Activated T-helper 1 cell treated with Interleukin-2 at 50 U/mL for 16 hours (primary cell): ENCODE data around the gene NBAS.
"Not testable (repeated sequence)": the region's sequence is repeated elsewhere in the genome, so short reads cannot be mapped to it uniquely, and the experiment has no call there.

Source experiments
- DNase-seq: peaks from one replicate; pipeline ENCODE4 v3.0.0-alpha.2; 2020; ENCODE audit warnings: low read depth

NBAS gene

DNA sequence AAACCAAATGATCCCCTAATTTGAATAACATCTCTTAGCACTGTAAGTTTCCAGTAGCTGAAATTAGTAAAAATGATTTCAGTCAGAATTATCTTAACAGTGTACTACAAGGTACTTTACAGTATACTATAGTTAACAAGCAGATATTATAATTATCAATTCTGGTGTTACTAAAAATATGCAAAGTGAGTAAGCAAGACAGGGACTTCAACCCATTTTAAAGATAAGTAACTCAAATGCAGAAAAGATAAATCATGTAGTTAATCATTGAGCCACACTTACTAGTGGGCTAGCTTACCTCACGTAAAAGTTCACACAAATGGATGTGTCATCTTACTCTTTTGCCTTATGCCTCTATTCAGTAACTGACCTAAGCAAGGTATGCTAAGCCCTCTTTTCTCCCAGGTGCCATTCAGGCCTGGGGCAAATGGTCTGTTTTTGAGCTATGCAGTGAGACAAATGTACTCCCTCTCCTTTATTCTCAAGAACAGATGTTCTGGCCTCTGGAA is 101.0 kb downstream of the NBAS start:
- DNase-seq, result no peak

DNA sequence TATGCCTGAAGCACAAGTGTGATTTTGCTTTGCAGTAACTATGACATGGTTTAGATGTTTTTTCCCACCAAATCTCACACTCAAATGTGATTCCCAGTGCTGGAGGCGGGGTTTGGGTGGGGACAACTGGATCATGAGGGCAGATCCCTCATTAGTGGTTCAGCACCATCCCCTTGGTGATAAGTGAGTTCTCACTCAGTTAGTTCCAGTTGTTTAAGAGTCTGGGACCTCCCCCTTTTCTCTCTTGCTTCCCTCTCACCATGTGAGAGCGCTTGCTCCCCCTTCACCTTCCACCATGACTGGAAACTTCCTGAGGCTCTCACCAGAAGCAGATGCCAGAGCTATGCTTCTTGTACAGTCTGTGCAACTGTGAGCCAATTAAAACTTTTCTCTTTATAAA is 102.9 kb downstream of the NBAS start:
- DNase-seq, result no peak

- DNase-seq, result no peak
Observed at GRCh38 chr2:15457868-15458267, 103.3 kb downstream of the NBAS start.

GRCh38 chr2:15456352-15456751 is 104.8 kb downstream of the NBAS start:
- DNase-seq, result no peak

GRCh38 chr2:15450808-15451207 is 110.3 kb downstream of the NBAS start:
- no peak for DNase-seq

DNA sequence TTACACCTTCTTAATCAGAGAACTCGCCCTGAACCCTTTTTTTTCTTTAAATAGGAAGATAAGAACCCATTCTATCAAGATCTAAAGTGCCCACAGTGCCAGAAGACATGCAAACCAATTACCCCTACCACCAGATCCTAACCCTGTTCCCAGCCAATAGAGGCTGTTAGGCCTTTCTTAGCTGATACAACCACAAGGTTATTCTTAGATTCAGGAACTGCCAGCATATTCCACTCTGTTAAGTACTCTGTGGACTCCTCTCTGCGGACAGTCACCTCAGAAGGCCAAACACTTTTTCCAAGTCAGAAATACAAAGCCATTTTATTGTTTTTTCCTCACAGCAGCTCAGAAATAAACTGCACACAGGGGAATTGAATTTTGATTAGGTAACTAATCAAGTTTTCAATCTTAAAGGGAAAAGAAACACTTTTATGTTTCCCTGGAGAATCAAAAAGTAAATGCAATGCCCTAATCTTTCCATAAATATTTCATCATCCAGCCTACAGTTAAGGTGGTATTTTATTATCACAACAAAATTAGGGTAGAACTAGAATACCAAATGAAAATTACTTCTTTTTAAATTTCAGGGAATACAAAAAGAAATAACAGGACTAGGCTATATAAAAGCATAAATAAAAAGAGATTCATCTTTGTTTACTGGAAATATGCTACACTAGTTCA is 111.4 kb downstream of the NBAS start:
- DNase-seq, result no peak

DNA sequence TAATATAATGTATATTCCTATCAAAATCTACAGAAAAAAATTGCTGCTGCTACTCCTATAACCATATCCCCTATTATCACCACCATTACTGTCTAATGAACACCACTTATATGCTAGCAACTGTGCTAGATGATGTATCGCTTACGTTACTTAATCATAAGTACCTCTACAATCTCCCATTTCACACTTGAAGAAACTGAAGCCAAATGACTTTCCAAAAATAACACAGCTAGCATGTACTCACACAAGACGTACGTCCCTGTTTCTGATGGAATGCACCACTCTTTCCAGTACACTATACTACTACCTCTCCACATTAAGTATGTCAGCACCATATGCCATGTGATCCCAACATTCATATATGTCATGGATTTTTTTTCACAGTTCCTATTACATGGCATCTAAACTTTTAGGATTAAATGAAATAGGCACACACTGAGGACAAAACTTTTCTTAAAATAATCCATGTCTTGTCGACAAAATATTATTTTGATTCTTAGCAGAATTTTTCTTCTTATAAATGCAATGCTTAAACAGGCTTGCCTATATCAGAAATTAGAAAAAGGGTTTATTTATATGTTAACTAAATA is 112.8 kb downstream of the NBAS start:
- no peak for DNase-seq

GRCh38 chr2:15447381-15447780 is 113.8 kb downstream of the NBAS start:
- DNase-seq, result no peak

DNA sequence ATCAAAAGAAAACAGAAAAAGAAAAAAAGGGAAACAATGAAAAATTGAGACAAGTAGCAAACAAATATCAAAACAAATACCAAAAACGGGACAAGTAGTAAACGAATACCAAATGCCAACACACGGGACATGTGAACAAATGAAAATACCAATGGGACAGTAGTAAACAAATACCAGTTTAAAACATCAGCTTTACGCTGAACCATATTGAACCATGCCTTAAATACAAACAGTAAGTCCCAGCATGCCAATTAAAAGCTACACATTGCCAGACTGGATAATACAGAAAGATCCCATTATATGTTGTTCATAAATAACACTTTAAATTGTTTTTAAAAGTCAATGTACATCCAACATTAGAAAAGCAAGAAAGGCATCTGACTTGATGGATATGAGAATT is 114.2 kb downstream of the NBAS start:
- no peak for DNase-seq

DNA sequence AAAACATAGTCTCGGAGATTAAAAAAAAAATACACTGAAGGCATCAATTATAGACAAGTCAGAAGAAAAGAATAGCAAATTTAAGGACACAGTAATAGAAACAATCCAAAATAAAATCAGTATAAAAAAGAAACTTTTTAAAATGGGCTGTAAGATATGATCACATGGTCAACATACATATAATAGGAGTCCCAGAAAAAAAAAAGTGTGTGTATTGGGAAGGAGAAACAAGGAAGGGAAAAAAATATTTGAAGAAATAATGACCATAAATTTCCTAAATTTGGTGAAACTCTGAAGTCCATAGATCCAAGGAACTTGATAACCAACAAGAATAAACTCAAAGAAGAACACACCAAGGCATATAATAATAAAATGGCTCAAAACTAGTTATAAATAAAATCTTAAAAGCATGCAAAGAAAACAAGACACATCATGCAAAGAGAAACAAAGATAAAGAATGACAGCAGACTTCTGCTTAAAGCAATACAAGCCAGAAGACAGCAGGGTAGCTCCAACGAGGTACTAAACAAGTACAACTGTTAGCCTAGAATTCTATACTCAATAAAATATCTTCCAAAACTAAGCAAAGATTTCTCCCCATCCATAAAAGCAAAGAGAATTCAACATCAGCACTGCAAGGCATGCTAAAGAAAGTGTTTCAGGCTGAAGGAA is 115.1 kb downstream of the NBAS start:
- DNase-seq, result no peak

DNA sequence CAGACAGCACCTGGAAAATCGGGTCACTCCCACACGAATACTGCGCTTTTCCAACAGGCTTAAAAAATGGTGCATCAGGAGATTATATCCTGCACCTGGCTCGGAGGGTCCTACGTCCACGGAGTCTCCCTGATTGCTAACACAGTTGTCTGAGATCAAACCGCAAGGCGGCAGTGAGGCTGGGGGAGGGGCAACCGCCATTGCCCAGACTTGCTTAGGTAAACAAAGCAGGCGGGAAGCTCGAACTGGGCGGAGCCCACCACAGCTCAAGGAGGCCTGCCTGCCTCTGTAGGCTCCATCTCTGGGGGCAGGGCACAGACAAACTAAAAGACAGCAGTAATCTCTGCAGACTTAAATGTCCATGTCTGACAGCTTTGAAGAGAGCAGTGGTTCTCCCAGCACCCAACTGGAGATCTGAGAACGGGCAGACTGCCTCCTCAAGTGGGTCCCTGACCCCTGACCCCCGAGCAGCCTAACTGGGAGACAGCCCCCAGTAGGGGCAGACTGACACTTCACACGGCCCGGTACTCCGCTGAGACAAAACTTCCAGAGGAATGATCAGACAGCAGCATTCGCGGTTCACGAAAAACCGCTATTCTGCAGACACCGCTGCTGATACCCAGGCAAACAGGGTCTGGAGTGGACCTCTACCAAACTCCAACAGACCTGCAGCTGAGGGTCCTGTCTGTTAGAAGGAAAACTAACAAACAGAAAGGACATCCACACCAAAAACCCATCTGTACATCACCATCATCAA is 121.2 kb downstream of the NBAS start:
- not testable (repeated sequence) for DNase-seq

- not testable (repeated sequence) for DNase-seq
Observed at GRCh38 chr2:15439366-15439765, 121.8 kb downstream of the NBAS start.

GRCh38 chr2:15436195-15436594 is 124.9 kb downstream of the NBAS start:
- DNase-seq, result no peak

GRCh38 chr2:15435474-15435873 is 125.7 kb downstream of the NBAS start:
- no peak for DNase-seq

DNA sequence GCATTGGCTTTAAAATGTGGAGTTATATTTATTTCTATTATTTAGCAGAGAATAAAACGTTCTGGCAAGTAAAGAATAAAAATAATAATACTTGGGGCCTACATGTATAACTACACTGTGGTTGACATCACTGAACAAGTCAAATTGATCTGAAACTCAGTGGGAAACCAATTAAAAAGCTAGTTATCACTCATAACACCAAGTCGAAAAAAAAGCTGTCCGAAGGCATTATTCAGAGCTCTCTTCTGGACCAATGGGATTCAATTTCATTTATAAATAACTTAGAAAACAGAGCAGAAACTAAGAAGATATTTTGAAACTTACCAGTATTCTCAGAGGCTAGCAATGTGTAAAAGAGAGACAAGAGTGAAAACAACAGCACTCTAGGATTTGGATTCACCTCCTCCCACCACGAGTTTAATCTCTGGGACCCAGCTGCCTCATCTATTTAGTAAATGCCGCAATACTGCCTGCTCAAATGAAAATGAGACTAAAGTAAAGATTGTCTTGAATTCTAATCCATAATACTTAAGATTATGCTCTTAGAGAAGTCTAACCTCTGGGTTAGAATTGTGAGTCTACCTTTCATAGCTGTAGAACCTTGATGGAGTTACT is 128.4 kb downstream of the NBAS start:
- DNase-seq, result no peak

DNA sequence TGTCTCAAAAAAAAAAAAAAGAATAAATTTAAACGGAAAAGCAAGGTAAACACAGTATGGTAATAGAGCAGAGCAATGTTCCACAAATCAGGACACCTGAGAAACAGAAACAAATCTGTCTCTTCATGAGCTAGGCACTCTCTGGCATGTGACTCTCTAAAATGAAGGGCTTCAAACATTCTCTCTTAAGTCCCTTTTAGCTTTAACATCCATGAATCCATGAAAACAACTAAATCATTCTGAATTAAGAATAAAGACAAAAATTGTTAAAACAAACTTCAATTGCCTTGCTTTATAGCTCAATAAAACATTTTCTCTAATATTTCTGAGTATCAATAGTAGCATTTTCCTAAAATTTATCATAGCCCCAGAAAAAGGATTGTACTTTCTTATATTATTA is 132.1 kb downstream of the NBAS start:
- DNase-seq, result no peak

DNA sequence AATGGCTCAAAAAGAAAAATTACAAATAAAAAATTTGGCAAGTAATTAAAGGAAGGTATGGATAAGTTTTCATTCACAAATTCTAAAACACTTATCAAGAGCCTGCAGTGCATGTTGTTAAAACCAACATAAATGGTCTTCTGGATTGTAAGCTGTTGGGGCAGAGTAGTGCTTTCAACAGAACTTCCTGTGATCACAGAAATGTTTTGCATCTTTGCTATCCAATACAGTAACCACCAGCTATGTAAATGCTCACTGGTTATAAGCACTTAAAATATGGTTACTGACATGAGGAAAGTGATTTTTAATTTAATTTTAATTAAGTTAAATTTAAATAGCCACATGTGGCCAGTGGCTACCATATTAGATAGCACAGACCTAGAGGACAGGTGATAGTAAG is 133.1 kb downstream of the NBAS start:
- no peak for DNase-seq

DNA sequence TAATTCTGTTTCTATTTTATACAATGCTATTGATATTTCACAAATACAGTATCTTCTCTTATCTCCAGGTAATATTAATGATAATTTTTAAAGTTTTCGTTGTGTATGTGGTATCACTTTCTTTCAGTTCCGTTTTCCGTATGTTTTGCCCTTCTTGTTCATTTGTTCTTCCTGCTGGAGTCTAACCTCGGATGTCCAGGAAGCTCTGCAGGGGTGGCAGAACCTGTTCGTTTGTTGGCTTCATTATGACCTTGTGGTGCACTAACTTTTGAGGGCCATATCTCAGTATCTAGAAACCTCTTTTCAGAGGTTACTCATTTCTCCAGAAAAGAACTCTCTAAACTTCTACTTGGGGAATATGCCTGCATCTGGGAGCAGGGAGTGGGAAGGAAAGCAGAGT is 134.5 kb downstream of the NBAS start:
- no peak for DNase-seq

DNA sequence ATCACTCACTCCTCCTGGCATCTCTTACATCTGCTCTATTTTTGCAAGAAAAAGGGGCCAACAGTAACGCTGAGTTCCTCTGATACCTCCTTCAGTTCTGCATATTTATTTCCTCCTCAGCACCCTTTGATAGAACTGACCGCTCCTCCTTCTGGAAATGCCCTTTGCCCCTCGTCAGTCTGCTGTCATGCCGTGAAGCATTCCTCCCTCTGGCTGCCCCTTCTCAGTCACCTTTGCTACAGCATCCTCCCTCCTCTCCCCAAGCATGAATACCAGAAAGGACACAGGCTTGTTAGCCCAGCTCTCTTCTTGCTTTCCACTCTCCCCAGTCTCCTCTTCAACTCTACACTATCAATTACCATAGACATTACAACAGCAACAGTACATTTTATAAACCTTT is 135.4 kb downstream of the NBAS start:
- no peak for DNase-seq

- DNase-seq, result no peak
Observed at GRCh38 chr2:15421753-15422152, 139.4 kb downstream of the NBAS start.

GRCh38 chr2:15415748-15416147 is 145.4 kb downstream of the NBAS start:
- DNase-seq, result no peak

- DNase-seq, result no peak
Observed at GRCh38 chr2:15412779-15413178, 148.4 kb downstream of the NBAS start.
